ENCODE results near the gene OPN5.

DNA sequence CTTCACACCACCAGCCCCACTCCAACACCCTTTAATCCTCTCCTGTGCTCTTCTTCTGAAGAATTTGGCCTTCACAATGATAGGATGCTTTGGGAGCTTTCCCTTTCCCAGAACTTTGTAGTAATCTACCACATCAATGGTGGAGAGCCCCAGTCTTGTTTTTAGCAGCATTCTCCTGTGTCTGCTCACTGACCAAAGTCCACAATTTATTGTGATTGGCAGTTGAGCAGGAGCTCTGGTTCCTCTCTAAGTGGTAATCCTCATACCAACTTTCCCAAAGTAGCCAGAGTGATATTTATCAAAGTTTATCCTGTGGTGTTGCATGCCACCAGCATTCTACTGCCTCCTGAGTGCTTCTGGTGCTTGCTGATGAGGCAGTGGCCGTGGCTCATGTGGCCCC is 29.0 kb upstream of the OPN5 start:
- TF ChIP-seq, protein P1, sequence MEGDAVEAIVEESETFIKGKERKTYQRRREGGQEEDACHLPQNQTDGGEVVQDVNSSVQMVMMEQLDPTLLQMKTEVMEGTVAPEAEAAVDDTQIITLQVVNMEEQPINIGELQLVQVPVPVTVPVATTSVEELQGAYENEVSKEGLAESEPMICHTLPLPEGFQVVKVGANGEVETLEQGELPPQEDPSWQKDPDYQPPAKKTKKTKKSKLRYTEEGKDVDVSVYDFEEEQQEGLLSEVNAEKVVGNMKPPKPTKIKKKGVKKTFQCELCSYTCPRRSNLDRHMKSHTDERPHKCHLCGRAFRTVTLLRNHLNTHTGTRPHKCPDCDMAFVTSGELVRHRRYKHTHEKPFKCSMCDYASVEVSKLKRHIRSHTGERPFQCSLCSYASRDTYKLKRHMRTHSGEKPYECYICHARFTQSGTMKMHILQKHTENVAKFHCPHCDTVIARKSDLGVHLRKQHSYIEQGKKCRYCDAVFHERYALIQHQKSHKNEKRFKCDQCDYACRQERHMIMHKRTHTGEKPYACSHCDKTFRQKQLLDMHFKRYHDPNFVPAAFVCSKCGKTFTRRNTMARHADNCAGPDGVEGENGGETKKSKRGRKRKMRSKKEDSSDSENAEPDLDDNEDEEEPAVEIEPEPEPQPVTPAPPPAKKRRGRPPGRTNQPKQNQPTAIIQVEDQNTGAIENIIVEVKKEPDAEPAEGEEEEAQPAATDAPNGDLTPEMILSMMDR (IDR thresholded peaks at IDR 0.05) = no peak
- TF ChIP-seq POLR2A (IDR thresholded peaks at IDR 0.05) = no peak
